Muscle of arm (tissue), 12 donors: ENCODE data around the gene NLRX1. TPM values are rescaled to one million over a fixed set of nuclear protein-coding genes. Genes with fewer than 3 reads are reported as not detected.
"Not testable (repeated sequence)": the region's sequence is repeated elsewhere in the genome, so short reads cannot be mapped to it uniquely, and the experiment has no call there.

Source experiments
- DNase-seq: peaks from one replicate; pipeline ENCODE4 v3.0.0-alpha.2; 2013
- polyA plus RNA-seq, 12 donors: library from polyadenylated mRNA; unstranded; fragments of 120-200 nt; gene quantifications; one replicate each; pipeline ENCODE4 v1.2.1, GENCODE V29; 2013; ENCODE audit not compliant: insufficient read length in 12 of 12

Gene NLRX1
- polyA plus RNA-seq, 12 donors: 9.1 to 18.3 (median 11.6) TPM; not detected in 1

DNA sequence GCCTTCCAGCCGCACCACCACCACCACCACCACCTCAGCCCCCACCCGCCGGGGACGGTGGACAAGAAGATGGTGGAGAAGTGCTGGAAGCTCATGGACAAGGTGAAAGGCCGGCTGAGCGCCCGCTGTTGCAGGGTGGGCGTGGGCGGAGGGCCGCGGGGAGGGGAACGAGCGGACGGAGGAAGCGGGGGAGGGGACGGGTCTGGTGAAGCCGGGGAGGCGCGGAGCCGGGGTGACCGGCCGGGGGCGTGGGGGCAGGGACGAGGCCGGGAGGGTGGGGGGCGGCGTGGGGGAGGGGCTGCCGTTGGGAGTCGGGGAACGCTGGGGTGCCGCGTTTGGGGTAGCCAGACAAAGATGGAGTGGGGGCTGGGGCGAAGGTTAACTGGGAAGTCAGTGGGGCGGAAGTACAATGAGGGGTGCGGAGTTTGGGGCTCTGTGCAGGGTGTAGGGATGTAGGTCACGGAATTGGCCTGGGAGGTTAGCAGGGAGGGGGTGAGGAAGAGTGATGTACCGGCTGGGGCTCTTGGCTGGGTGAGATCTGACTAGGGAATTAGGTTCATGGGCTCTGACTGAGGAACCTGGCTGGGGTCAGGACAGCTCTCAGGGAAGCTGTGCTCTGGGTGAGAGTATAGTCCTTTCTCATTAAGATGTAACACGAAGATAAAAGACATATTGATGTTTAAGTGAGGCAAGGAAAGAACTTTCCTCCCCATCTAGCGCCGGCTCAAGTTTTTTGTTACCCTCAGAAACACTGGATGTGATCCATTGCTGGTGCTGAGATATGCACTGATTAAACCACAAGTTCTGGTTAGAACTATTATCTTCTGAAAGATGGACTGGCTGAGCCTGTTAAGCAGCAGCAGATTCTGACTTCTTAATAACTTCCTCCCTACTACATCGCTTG is 38.2 kb downstream of the NLRX1 start:
- peak; percentile 16 for DNase-seq

GRCh38 chr11:119207415-119207960 is 39.0 kb downstream of the NLRX1 start:
- DNase-seq: peak; percentile 6

- no peak for DNase-seq
Observed at GRCh38 chr11:119209186-119209585, 40.7 kb downstream of the NLRX1 start.

DNA sequence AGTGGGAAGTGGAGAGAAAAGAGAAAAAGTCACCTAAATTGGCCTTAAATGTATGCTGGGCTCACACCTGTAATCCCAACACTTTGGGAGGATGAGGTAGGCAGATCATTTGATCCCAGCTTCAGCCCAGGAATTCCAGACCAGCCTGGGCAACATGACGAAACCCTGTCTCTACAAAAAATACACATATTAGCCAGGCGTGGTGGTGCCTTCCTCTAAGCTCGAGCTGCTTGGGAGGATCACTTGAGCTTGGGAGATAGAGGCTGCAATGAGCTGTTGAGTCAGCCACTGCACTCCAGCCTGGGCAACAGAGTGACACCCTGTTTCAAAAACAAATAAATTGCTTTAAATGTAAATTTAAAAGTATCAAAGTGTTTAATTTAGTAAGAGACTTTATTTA is 41.5 kb downstream of the NLRX1 start:
- DNase-seq: no peak

- no peak for DNase-seq
Observed at GRCh38 chr11:119218141-119218878, 49.8 kb downstream of the NLRX1 start.

DNA sequence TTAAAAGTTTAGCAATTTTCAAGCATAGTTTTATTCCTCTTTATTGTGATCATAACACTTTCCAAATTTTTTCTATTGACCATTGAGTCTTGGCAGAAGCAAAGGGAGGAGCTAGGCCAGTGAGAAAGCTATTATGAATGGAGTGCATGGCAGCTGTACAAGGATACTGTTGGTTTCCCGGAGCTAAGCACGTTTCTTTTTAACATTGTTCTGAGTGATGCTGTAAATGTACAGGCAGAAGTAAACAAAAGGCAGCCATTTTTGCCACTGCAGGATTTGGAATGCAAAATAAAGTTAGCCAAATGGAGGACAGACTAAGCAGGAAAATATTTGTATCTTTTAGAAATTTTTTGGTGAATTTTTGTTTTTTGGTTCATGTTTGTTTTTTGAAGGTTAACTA is 53.8 kb downstream of the NLRX1 start:
- DNase-seq: peak; percentile 53

GRCh38 chr11:119222891-119223290 is 54.4 kb downstream of the NLRX1 start:
- no peak for DNase-seq

DNA sequence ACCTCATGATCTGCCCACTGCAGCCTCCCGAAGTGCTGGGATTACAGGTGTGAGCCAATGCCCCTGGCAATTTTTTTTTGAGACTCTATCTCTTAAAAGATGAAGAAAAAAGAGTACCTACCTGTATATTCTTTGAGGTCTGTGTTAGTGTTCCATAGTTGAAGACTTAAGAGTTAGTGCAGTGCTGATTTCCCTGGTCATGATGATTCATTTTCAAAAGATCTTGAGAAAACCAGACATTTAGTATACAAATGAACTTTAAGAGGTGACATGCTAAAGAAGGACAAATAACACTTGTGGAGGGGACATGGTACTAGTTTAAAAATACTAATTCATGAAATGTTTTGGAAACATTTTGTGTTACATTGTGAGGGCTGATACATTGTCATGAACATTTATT is 55.3 kb downstream of the NLRX1 start:
- DNase-seq: no peak

GRCh38 chr11:119228535-119229287 is 60.2 kb downstream of the NLRX1 start:
- not testable (repeated sequence) for DNase-seq

GRCh38 chr11:119229288-119229672 is 60.8 kb downstream of the NLRX1 start:
- no peak for DNase-seq

DNA sequence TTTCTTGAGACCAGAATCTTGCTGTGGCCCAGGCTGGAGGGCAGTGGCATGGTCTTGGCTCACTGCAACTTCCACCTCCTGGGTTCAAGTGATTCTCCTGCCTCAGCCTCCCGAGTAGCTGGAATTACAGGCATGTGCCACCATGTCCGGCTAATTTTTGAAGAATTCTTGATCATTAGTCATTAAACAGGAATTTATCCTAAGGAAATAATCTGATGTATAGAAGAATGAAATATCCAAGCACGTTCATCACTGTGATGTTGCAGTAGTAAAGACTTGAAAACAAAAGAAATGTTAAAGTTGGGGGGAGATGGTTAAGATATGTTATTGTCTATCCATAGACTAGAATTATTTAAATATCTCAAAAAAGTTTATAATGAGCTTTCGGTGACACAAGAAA is 61.2 kb downstream of the NLRX1 start:
- DNase-seq: no peak

Other genes with a start within 250 kb of the NLRX1 start
- gene BCL9L, start 242.8 kb upstream of the NLRX1 start, polyA plus RNA-seq: 100 to 1,000 TPM in 2 of 12 donors, 10 to 100 TPM in 9, not detected in 1; 50.0 to 169 (median 60.6) TPM
- gene UPK2, start 212.4 kb upstream of the NLRX1 start, polyA plus RNA-seq: 1 to 10 TPM in 7 of 12 donors, under 1 TPM in 3, not detected in 2; 0.81 to 7.4 (median 1.1) TPM
- under 1 TPM in 1 of 12 donors, not detected in 11; 0.48 TPM for gene FOXR1, start 197.0 kb upstream of the NLRX1 start, polyA plus RNA-seq
- gene CENATAC, start 170.6 kb upstream of the NLRX1 start, polyA plus RNA-seq: 10 to 100 TPM in 8 of 12 donors, 1 to 10 TPM in 3, not detected in 1; 8.2 to 45.2 (median 17.7) TPM
- 1,000 to 10,000 TPM in 11 of 12 donors, not detected in 1; 1,508 to 2,787 (median 1,692) TPM for gene RPS25, start 150.4 kb upstream of the NLRX1 start, polyA plus RNA-seq
- gene TRAPPC4, start 150.0 kb upstream of the NLRX1 start, polyA plus RNA-seq: 10 to 100 TPM in 11 of 12 donors, not detected in 1; 29.6 to 57.1 (median 44.7) TPM
- gene SLC37A4, start 137.8 kb upstream of the NLRX1 start, polyA plus RNA-seq: 10 to 100 TPM in 7 of 12 donors, 1 to 10 TPM in 4, not detected in 1; 9.3 to 30.8 (median 10.5) TPM
- gene HYOU1, start 111.5 kb upstream of the NLRX1 start, polyA plus RNA-seq: 10 to 100 TPM in 11 of 12 donors, not detected in 1; 35.2 to 51.0 (median 45.0) TPM
- gene VPS11, start 100.9 kb upstream of the NLRX1 start, polyA plus RNA-seq: 10 to 100 TPM in 11 of 12 donors, not detected in 1; 23.7 to 46.6 (median 31.5) TPM
- 10 to 100 TPM in 10 of 12 donors, not detected in 2; 18.2 to 30.4 (median 22.2) TPM for gene HMBS, start 83.8 kb upstream of the NLRX1 start, polyA plus RNA-seq
- 10 to 100 TPM in 11 of 12 donors, not detected in 1; 22.4 to 65.5 (median 32.2) TPM for gene DPAGT1, start 66.9 kb upstream of the NLRX1 start, polyA plus RNA-seq
- gene C2CD2L, start 61.4 kb upstream of the NLRX1 start, polyA plus RNA-seq: 10 to 100 TPM in 2 of 12 donors, 1 to 10 TPM in 9, not detected in 1; 5.5 to 25.2 (median 7.3) TPM
- 10 to 100 TPM in 11 of 12 donors, not detected in 1; 14.1 to 28.4 (median 18.9) TPM for gene HINFP, start 47.1 kb upstream of the NLRX1 start, polyA plus RNA-seq
- under 1 TPM in 10 of 12 donors, not detected in 2; 0.16 to 0.52 (median 0.29) TPM for gene ABCG4, start 19.7 kb upstream of the NLRX1 start, polyA plus RNA-seq
- gene NHERF4, start 16.8 kb downstream of the NLRX1 start, polyA plus RNA-seq: 10 to 100 TPM in 1 of 12 donors, under 1 TPM in 7, not detected in 4; 0.05 to 19.9 (median 0.22) TPM
- gene CBL, start 37.6 kb downstream of the NLRX1 start, polyA plus RNA-seq: 10 to 100 TPM in 11 of 12 donors, not detected in 1; 11.1 to 16.4 (median 13.5) TPM
- gene MCAM, start 148.4 kb downstream of the NLRX1 start, polyA plus RNA-seq: 100 to 1,000 TPM in 11 of 12 donors, not detected in 1; 134 to 237 (median 193) TPM
- 10 to 100 TPM in 11 of 12 donors, not detected in 1; 11.6 to 20.2 (median 16.4) TPM for gene RNF26, start 165.8 kb downstream of the NLRX1 start, polyA plus RNA-seq
- gene C1QTNF5, start 172.2 kb downstream of the NLRX1 start, polyA plus RNA-seq: 10 to 100 TPM in 11 of 12 donors, not detected in 1; 17.5 to 47.8 (median 20.6) TPM
- gene MFRP, start 178.0 kb downstream of the NLRX1 start, polyA plus RNA-seq: not detected
- gene USP2, start 213.0 kb downstream of the NLRX1 start, polyA plus RNA-seq: 10 to 100 TPM in 11 of 12 donors, not detected in 1; 15.6 to 62.9 (median 46.7) TPM